Caco-2 (cell line): ENCODE measurements around the gene RABEP2. TPM values are rescaled to one million over a fixed set of nuclear protein-coding genes. Genes with fewer than 3 reads are reported as not detected.

Experiments used
- BruUV-seq: library from RNA; stranded (reverse); fragments of 400-500 nt; replicated peaks from 2 replicates; lab custom pipeline; 2021; lab: Mats Ljungman, UMichigan
- CTCF ChIA-PET: fragments of 300-600 bp; sonication (Branson Sonifier 250); formaldehyde crosslinking; loops from one replicate; lab custom pipeline; 2022; ENCODE audit warnings: antibody characterized with exemption; lab: Charles Lee
- POLR2A ChIA-PET: fragments of 300-600 bp; sonication (Branson Sonifier 250); formaldehyde crosslinking; loops from one replicate; lab custom pipeline; 2022; ENCODE audit warnings: antibody characterized with exemption; lab: Charles Lee
- DNase-seq, 2 experiments: peaks; one replicate each; pipeline versions ENCODE4 v3.0.0 to v3.0.0-alpha.2; 2020 to 2022
- H3K27me3 ChIP-seq: replicated peaks from 2 replicates; pipeline ENCODE4 v1.6.0; 2011; ENCODE audit warnings: low read length; ENCODE audit not compliant: control insufficient read depth, insufficient read depth
- H3K36me3 ChIP-seq: 2 replicates; pipeline ENCODE4 v1.5.1; 2011; ENCODE audit warnings: low read length; ENCODE audit not compliant: control insufficient read depth, insufficient read depth
- H3K4me1 ChIP-seq: fragments of 250-450 bp; sonication (Bioruptor Pico); 2 replicates; pipeline ENCODE4 v1.5.1; 2020; ENCODE audit warnings: mild to moderate bottlenecking
- H3K4me3 ChIP-seq: 2 replicates; pipeline ENCODE4 v1.5.1; 2011; ENCODE audit warnings: low read depth, mild to moderate bottlenecking, control low read depth, low read length
- H3K9me3 ChIP-seq: fragments of 250-450 bp; sonication (Bioruptor Pico); 2 replicates; pipeline ENCODE4 v1.5.1; 2020; ENCODE audit warnings: mild to moderate bottlenecking, moderate library complexity
- H3K27ac Mint-ChIP-seq: one replicate; pipeline ENCODE4 v1.8.0; 2022; ENCODE audit warnings: mixed read lengths; ENCODE audit not compliant: unreplicated experiment
- H3K27me3 Mint-ChIP-seq: one replicate; pipeline ENCODE4 v1.8.0; 2022; ENCODE audit warnings: mixed read lengths; ENCODE audit not compliant: insufficient read depth, unreplicated experiment
- H3K36me3 Mint-ChIP-seq: one replicate; pipeline ENCODE4 v1.8.0; 2022; ENCODE audit warnings: mild to moderate bottlenecking, mixed read lengths; ENCODE audit not compliant: insufficient read depth, unreplicated experiment
- H3K4me1 Mint-ChIP-seq: one replicate; pipeline ENCODE4 v1.8.0; 2022; ENCODE audit warnings: low read depth, mixed read lengths; ENCODE audit not compliant: unreplicated experiment
- H3K4me3 Mint-ChIP-seq: one replicate; pipeline ENCODE4 v1.8.0; 2022; ENCODE audit warnings: mild to moderate bottlenecking, moderate library complexity, mixed read lengths; ENCODE audit not compliant: unreplicated experiment
- H3K9me3 Mint-ChIP-seq: one replicate; pipeline ENCODE4 v1.8.0; 2022; ENCODE audit warnings: mixed read lengths; ENCODE audit not compliant: unreplicated experiment
- CTCF ChIP-seq, 2 experiments: fragments of 200-600 bp in 1 of 2; IDR thresholded peaks; 1 replicate in 1 of 2; 2 replicates in 1 of 2; pipeline versions ENCODE4 v1.5.1 to v1.8.0; 2011 to 2022; ENCODE audit warnings: antibody characterized with exemption in 1 of 2, control low read depth in 1 of 2, inconsistent platforms in 1 of 2, low read depth in 1 of 2, low read length in 1 of 2, mild to moderate bottlenecking in 1 of 2, moderate library complexity in 1 of 2; ENCODE audit not compliant: insufficient read depth in 1 of 2, severe bottlenecking in 1 of 2, unreplicated experiment in 1 of 2
- intact Hi-C: fragments of 100-400 bp; cut with micrococcal nuclease; formaldehyde crosslinking; loops from one replicate; pipeline ENCODE4 v1.10.0; 2022; ENCODE audit not compliant: unreplicated experiment
- total RNA-seq: library from RNA; stranded (reverse); gene quantifications from 2 replicates; pipeline ENCODE4 v1.2.3, GENCODE V29; 2022

The RABEP2 gene
- total RNA-seq, 1 experiment from 2014 or later, result 22.9 TPM

GRCh38 chr16:28880955-28881354 lies 44.1 kb downstream of the RABEP2 start:
- Mint-ChIP-seq H3K27me3 (no peaks in the 10 kb centered on the region), H3K4me3 (peak overlapping the region; percentile 89), H3K4me1 (no peaks in the 10 kb centered on the region), H3K9me3 (no peaks in the 10 kb centered on the region), H3K27ac (no peak overlapping the region), H3K36me3 (peaks cover 20% of the 10 kb centered on the region)
- no peak for TF ChIP-seq CTCF (IDR thresholded peaks at IDR 0.05; ENCODE audit: insufficient read depth in 1 of 2, low read depth in 1 of 2, low read length in 1 of 2, severe bottlenecking in 1 of 2, unreplicated experiment in 1 of 2)
- POLR2A ChIA-PET, result interaction anchor here (1.3 to 2.1 kb wide), 2 partner anchors 18 to 34 kb away, joined by 3 to 6 read pairs; partner anchors contain the start of genes SH2B1 and TUFM
- BruUV-seq, result no TSS peak
- H3K9me3 ChIP-seq, result no peaks in the 10 kb centered on the region
- peaks cover 1% of the 10 kb centered on the region; the same call in 1 of the 2 replicates for H3K36me3 ChIP-seq
- H3K4me1 ChIP-seq, result peaks cover 5% of the 10 kb centered on the region; the same call in 1 of the 2 replicates
- intact Hi-C loops, result loop anchor here (1.0 to 2.0 kb wide), 2 partner anchors 35 to 64 kb away; partner anchors contain the start of gene TUFM
- CTCF ChIA-PET, result interaction anchor here (0.7 kb wide), 1 partner anchor 57 kb away, joined by 3 read pairs; no protein-coding TSS in a partner anchor
- peak overlapping the region; percentile 63; the same call in 1 of the 2 replicates for H3K4me3 ChIP-seq
- H3K27me3 ChIP-seq, result no peaks in the 10 kb centered on the region
- DNase-seq, result no peak

- Histone ChIP-seq H3K4me1 (peaks cover 5% of the 10 kb centered on the region; the same call in 1 of the 2 replicates), H3K36me3 (peaks cover 1% of the 10 kb centered on the region; the same call in 1 of the 2 replicates), H3K4me3 (peak overlapping the region; percentile 63), H3K27me3 (no peaks in the 10 kb centered on the region), H3K9me3 (no peaks in the 10 kb centered on the region)
- CTCF ChIA-PET, result interaction anchor here (1.4 to 2.0 kb wide), 2 partner anchors 18 to 65 kb away, joined by 3 to 6 read pairs; no protein-coding TSS in a partner anchor
- Mint-ChIP-seq H3K27ac (peak overlapping the region; percentile 80), H3K4me3 (peak overlapping the region; percentile 89), H3K9me3 (no peaks in the 10 kb centered on the region), H3K4me1 (no peaks in the 10 kb centered on the region), H3K27me3 (no peaks in the 10 kb centered on the region), H3K36me3 (peaks cover 21% of the 10 kb centered on the region)
- no TSS peak for BruUV-seq
- no peak for TF ChIP-seq CTCF (IDR thresholded peaks at IDR 0.05; ENCODE audit: insufficient read depth in 1 of 2, low read depth in 1 of 2, low read length in 1 of 2, severe bottlenecking in 1 of 2, unreplicated experiment in 1 of 2)
- POLR2A ChIA-PET, result interaction anchor here (1.3 to 2.1 kb wide), 2 partner anchors 17 to 34 kb away, joined by 3 to 6 read pairs; partner anchors contain the start of genes SH2B1 and TUFM
- intact Hi-C loops, result loop anchor here (1.0 to 2.0 kb wide), 2 partner anchors 34 to 64 kb away; partner anchors contain the start of gene TUFM
- DNase-seq, result no peak
Measured at GRCh38 chr16:28880589-28880915, 44.5 kb downstream of the RABEP2 start.

GRCh38 chr16:28879841-28880588 lies 45.0 kb downstream of the RABEP2 start:
- Histone ChIP-seq H3K36me3 (peaks cover 1% of the 10 kb centered on the region; the same call in 1 of the 2 replicates), H3K4me3 (peak overlapping the region; percentile 63), H3K9me3 (no peaks in the 10 kb centered on the region), H3K4me1 (peaks cover 5% of the 10 kb centered on the region; the same call in 1 of the 2 replicates), H3K27me3 (no peaks in the 10 kb centered on the region)
- DNase-seq, result peak; percentile 86 to 90
- BruUV-seq, result no TSS peak
- ChIA-PET CTCF (interaction anchor here (1.4 to 2.0 kb wide), 2 partner anchors 17 to 65 kb away, joined by 3 to 6 read pairs; no protein-coding TSS in a partner anchor), POLR2A (interaction anchor here (0.6 to 2.1 kb wide), 3 partner anchors 17 to 71 kb away, joined by 3 to 6 read pairs (median 3); partner anchors contain the start of genes NFATC2IP, SH2B1 and TUFM)
- no peaks in the 10 kb centered on the region for H3K27me3 Mint-ChIP-seq
- no peaks in the 10 kb centered on the region for H3K4me1 Mint-ChIP-seq
- H3K27ac Mint-ChIP-seq, result peak overlapping the region; percentile 80
- intact Hi-C loops, result loop anchor here (1.0 to 2.0 kb wide), 3 partner anchors 17 to 65 kb away; partner anchors contain the start of genes SH2B1 and TUFM
- TF ChIP-seq CTCF (IDR thresholded peaks at IDR 0.05; ENCODE audit: insufficient read depth in 1 of 2, low read depth in 1 of 2, low read length in 1 of 2, severe bottlenecking in 1 of 2, unreplicated experiment in 1 of 2), result no peak
- no peaks in the 10 kb centered on the region for H3K9me3 Mint-ChIP-seq
- H3K36me3 Mint-ChIP-seq, result peaks cover 26% of the 10 kb centered on the region
- H3K4me3 Mint-ChIP-seq, result peak overlapping the region; percentile 89
